IMR-90 (cell line): ENCODE data around the gene TRIP4. TPM values are rescaled to one million over a fixed set of nuclear protein-coding genes. Genes with fewer than 3 reads are reported as not detected.

Experiments
- ATAC-seq: fragments of 200-7000 bp; cut with Tn5 transposase; 2 replicates; pipeline ENCODE4 v1.9.1; 2020; ENCODE audit warnings: low read depth, mild to moderate bottlenecking, moderate library complexity
- BruUV-seq: library from RNA; stranded (reverse); fragments of 400-500 nt; replicated peaks from 2 replicates; lab custom pipeline; 2021; lab: Mats Ljungman, UMichigan
- CTCF ChIA-PET: fragments of 300-600 bp; formaldehyde crosslinking; extraction: SDS; loops from one replicate; lab custom pipeline; 2021; ENCODE audit warnings: antibody characterized with exemption; lab: Yijun Ruan, JAX
- POLR2A ChIA-PET: fragments of 300-600 bp; sonication (Branson Sonifier 250); formaldehyde crosslinking; loops from one replicate; lab custom pipeline; 2022; ENCODE audit warnings: antibody characterized with exemption; ENCODE audit not compliant: unreplicated experiment; lab: Charles Lee
- DNase-seq: peaks from one replicate; pipeline ENCODE4 v3.0.0; 2013
- H2AFZ ChIP-seq: replicated peaks from 2 replicates; pipeline ENCODE3; 2013; ENCODE audit warnings: low read length, mild to moderate bottlenecking; ENCODE audit not compliant: poor library complexity
- H2AK5ac ChIP-seq: 2 replicates; pipeline ENCODE4 v1.6.1; 2013; ENCODE audit warnings: low read depth, low read length, inconsistent platforms
- H2AK9ac ChIP-seq: replicated peaks from 2 replicates; pipeline ENCODE3; 2013; ENCODE audit warnings: mild to moderate bottlenecking, low read depth, low read length, moderate library complexity; ENCODE audit not compliant: poor library complexity
- H2BK120ac ChIP-seq: 2 replicates; pipeline ENCODE4 v1.6.1; 2013; ENCODE audit warnings: low read depth, low read length, inconsistent platforms
- H2BK15ac ChIP-seq: 3 replicates; pipeline ENCODE4 v1.6.1; 2013; ENCODE audit warnings: low read depth, low read length, inconsistent platforms
- H2BK20ac ChIP-seq: 2 replicates; pipeline ENCODE4 v1.6.1; 2013; ENCODE audit warnings: low read depth, mild to moderate bottlenecking, inconsistent platforms, low read length, moderate library complexity
- H2BK5ac ChIP-seq: 2 replicates; pipeline ENCODE4 v1.6.1; 2013; ENCODE audit warnings: mild to moderate bottlenecking, low read depth, low read length, inconsistent platforms; ENCODE audit not compliant: poor library complexity, severe bottlenecking
- H3K14ac ChIP-seq: replicated peaks from 2 replicates; pipeline ENCODE4 v1.6.1; 2013; ENCODE audit warnings: low read depth, low read length, inconsistent platforms
- H3K18ac ChIP-seq: 2 replicates; pipeline ENCODE4 v1.6.1; 2013; ENCODE audit warnings: low read depth, low read length, control low read depth
- H3K23ac ChIP-seq: 2 replicates; pipeline ENCODE4 v1.6.1; 2013; ENCODE audit warnings: low read depth, low read length, inconsistent platforms
- H3K27ac ChIP-seq: 2 replicates; pipeline ENCODE4 v1.5.1; 2013; ENCODE audit warnings: mild to moderate bottlenecking, control low read depth, low read length; ENCODE audit not compliant: insufficient read depth
- H3K27me3 ChIP-seq: 2 replicates; pipeline ENCODE4 v1.6.1; 2013; ENCODE audit warnings: low read length; ENCODE audit not compliant: control insufficient read depth, insufficient read depth
- H3K36me3 ChIP-seq: 2 replicates; pipeline ENCODE4 v1.6.1; 2013; ENCODE audit warnings: low read length, mixed read lengths; ENCODE audit not compliant: control insufficient read depth, insufficient read depth
- H3K4ac ChIP-seq: 2 replicates; pipeline ENCODE4 v1.6.1; 2013; ENCODE audit warnings: low read depth, low read length, inconsistent platforms
- H3K4me1 ChIP-seq: 2 replicates; pipeline ENCODE4 v1.6.1; 2013; ENCODE audit warnings: low read length, mixed read lengths; ENCODE audit not compliant: control insufficient read depth, insufficient read depth
- H3K4me2 ChIP-seq: 2 replicates; pipeline ENCODE4 v1.6.1; 2013; ENCODE audit warnings: low read depth, mild to moderate bottlenecking, control low read depth, low read length, moderate library complexity
- H3K4me3 ChIP-seq: 2 replicates; pipeline ENCODE4 v1.5.1; 2013; ENCODE audit warnings: low read depth, mild to moderate bottlenecking, control low read depth, low read length, moderate library complexity; ENCODE audit not compliant: insufficient read depth
- H3K56ac ChIP-seq: 2 replicates; pipeline ENCODE4 v1.6.1; 2013; ENCODE audit warnings: low read length, inconsistent platforms; ENCODE audit not compliant: insufficient read depth; ENCODE audit errors: extremely low read depth
- H3K79me1 ChIP-seq, 2 experiments: 2 replicates each; pipeline ENCODE4 v1.6.1; 2013; ENCODE audit warnings: low read length in 2 of 2, inconsistent platforms in 1 of 2, low read depth in 1 of 2
- H3K9ac ChIP-seq: 2 replicates; pipeline ENCODE4 v1.6.1; 2013; ENCODE audit warnings: low read depth, low read length, control low read depth
- H3K9me1 ChIP-seq: 2 replicates; pipeline ENCODE4 v1.6.1; 2013; ENCODE audit warnings: low read length, inconsistent platforms; ENCODE audit not compliant: insufficient read depth
- H3K9me3 ChIP-seq: 2 replicates; pipeline ENCODE4 v1.6.1; 2013; ENCODE audit warnings: low read length; ENCODE audit not compliant: control insufficient read depth, insufficient read depth
- H4K20me1 ChIP-seq: 2 replicates; pipeline ENCODE4 v1.6.1; 2013; ENCODE audit warnings: low read length, inconsistent platforms; ENCODE audit not compliant: insufficient read depth
- H4K5ac ChIP-seq: 2 replicates; pipeline ENCODE4 v1.6.1; 2013; ENCODE audit warnings: mild to moderate bottlenecking, low read depth, low read length, control low read depth
- H4K8ac ChIP-seq, 2 experiments: 2 replicates each; pipeline ENCODE4 v1.6.1; 2013; ENCODE audit warnings: low read depth in 2 of 2, low read length in 2 of 2, control low read depth in 1 of 2, inconsistent platforms in 1 of 2
- H4K91ac ChIP-seq: 2 replicates; pipeline ENCODE4 v1.6.1; 2013; ENCODE audit warnings: low read depth, low read length, inconsistent platforms; ENCODE audit not compliant: insufficient read depth
- BHLHE40 ChIP-seq: fragments of 150-350 bp; IDR thresholded peaks from 2 replicates; pipeline ENCODE4 v1.6.1; 2016; ENCODE audit warnings: mild to moderate bottlenecking, low read depth, low read length
- CEBPB ChIP-seq: IDR thresholded peaks from 2 replicates; pipeline ENCODE4 v1.6.1; 2012; ENCODE audit warnings: low read depth, low read length, improper control_type of control experiment
- CHD1 ChIP-seq: IDR thresholded peaks from 2 replicates; pipeline ENCODE4 v1.6.1; 2012; ENCODE audit warnings: low read depth, low read length, improper control_type of control experiment
- MXI1 ChIP-seq: IDR thresholded peaks from 2 replicates; pipeline ENCODE4 v1.6.1; 2012; ENCODE audit warnings: low read depth, mild to moderate bottlenecking, low read length, moderate library complexity, borderline replicate concordance
- POLR2A ChIP-seq: IDR thresholded peaks from 2 replicates; pipeline ENCODE4 v1.6.1; 2012; ENCODE audit warnings: mild to moderate bottlenecking, low read depth, low read length
- WGBS, 2 experiments: methylation state at CpG; one replicate each; pipeline versions ENCODE4 v1.1.5 to v1.1.7; 2013; ENCODE audit warnings: missing lambda C conversion rate in 2 of 2; ENCODE audit not compliant: insufficient read length in 1 of 2; ENCODE audit errors: extremely low coverage in 2 of 2; 5-methylcytosine and 5-hydroxymethylcytosine counted together
- dilution Hi-C: fragments of 300-500 bp; cut with HindIII; formaldehyde crosslinking; loops from one replicate; pipeline ENCODE4 v1.14.3; 2018; ENCODE audit warnings: low sequenced_read_pairs; ENCODE audit not compliant: unreplicated experiment
- in situ Hi-C: fragments of 300-500 bp; cut with MboI; formaldehyde crosslinking; loops from 3 replicates; pipeline ENCODE4 v1.14.3; 2019; ENCODE audit warnings: low sequenced_read_pairs, inconsistent platforms, mixed read lengths
- intact Hi-C: fragments of 100-400 bp; cut with micrococcal nuclease; formaldehyde crosslinking; loops from 2 replicates; pipeline ENCODE4 v1.10.0; 2022
- polyA plus RNA-seq, 3 experiments: library from polyadenylated mRNA; depleted of rRNA; stranded (reverse); fragments of >200 nt; gene quantifications; 2 replicates each; pipeline ENCODE4 v1.2.3, GENCODE V29; 2012; ENCODE audit warnings: low replicate concordance in 1 of 3
- total RNA-seq: library from RNA; depleted of rRNA; stranded (reverse); fragments of >200 nt; gene quantifications from 2 replicates; pipeline ENCODE4 v1.2.3, GENCODE V29; 2012
- TF ChIP-seq, protein P1 (sequence below): fragments of 150-350 bp; IDR thresholded peaks from 2 replicates; pipeline ENCODE4 v1.6.1; 2016; ENCODE audit warnings: low read depth, mild to moderate bottlenecking, low read length, moderate library complexity, borderline replicate concordance
- TF ChIP-seq, protein P2 (sequence below): conservative IDR thresholded peaks from 2 replicates; pipeline ENCODE4 v1.5.1; 2012; ENCODE audit warnings: mild to moderate bottlenecking, low read depth, low read length, improper control_type of control experiment

TRIP4 gene
- total and polyA plus RNA-seq, 2 of the 4 experiments (the other 2 are of a cell fraction): 13.1 to 19.4 TPM

DNA sequence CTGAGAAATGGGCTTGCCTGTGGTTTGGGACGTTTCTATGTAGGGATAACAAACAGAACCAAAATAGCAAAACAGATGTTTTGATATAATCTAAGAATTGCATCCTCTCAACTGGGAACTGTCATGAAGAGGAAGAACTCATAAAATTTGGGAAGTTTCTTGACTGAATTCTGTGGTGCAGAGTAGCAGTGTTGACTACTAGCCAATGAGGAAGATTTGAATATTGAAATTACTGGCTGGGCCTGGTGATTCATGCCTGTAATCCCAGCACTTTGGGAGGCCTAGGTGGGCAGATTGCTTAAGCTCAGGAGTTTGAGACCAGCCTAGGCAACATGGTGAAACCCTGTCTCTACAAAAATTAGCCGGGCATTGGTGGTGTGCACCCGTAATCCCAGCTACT, 114.9 kb downstream of the TRIP4 start:
- Histone ChIP-seq H4K8ac (no peak overlapping the region), H3K4me1 (peaks cover 15% of the 10 kb centered on the region), H2AK5ac (no peak overlapping the region; the same call in 1 of the 2 replicates), H3K9ac (no peak overlapping the region), H3K23ac (no peak overlapping the region), H3K4me2 (peak overlapping the region; percentile 38), H3K9me3 (no peaks in the 10 kb centered on the region), H3K9me1 (peaks cover 28% of the 10 kb centered on the region), H3K36me3 (peaks cover 23% of the 10 kb centered on the region), H3K4me3 (no peak overlapping the region), H3K27ac (peak overlapping the region; percentile 36; the same call in 1 of the 2 replicates), H2AK9ac (no peak overlapping the region), H2BK15ac (no peak overlapping the region), H4K91ac (no peak overlapping the region), H3K4ac (peak overlapping the region; percentile 20; the same call in 1 of the 2 replicates), H2BK120ac (no peak overlapping the region), H3K79me1 (peaks cover 44 to 84% of the 10 kb centered on the region in 2 experiments), H2BK20ac (no peak overlapping the region), H3K14ac (0 out of 2 replicates have a peak overlapping the region, but pooled peaks have one; percentile 10), H3K27me3 (no peaks in the 10 kb centered on the region), H4K20me1 (peaks cover 53% of the 10 kb centered on the region), H2BK5ac (peak overlapping the region; percentile 46), H3K18ac (no peak overlapping the region), H4K5ac (no peak overlapping the region; the same call in 1 of the 2 replicates), H3K56ac (no peak overlapping the region), H2AFZ (no peak overlapping the region)
- 85% methylated on average over 2 of the region's 3 CpGs; no CpG with 5 or more reads in 1 of the 2 experiments for WGBS, 2 experiments
- dilution Hi-C loops: no loop called here
- in situ Hi-C loops: no loop called here
- TF ChIP-seq CHD1: no peak
- TF ChIP-seq POLR2A: no peak
- TF ChIP-seq BHLHE40: no peak
- TF ChIP-seq, protein P1, sequence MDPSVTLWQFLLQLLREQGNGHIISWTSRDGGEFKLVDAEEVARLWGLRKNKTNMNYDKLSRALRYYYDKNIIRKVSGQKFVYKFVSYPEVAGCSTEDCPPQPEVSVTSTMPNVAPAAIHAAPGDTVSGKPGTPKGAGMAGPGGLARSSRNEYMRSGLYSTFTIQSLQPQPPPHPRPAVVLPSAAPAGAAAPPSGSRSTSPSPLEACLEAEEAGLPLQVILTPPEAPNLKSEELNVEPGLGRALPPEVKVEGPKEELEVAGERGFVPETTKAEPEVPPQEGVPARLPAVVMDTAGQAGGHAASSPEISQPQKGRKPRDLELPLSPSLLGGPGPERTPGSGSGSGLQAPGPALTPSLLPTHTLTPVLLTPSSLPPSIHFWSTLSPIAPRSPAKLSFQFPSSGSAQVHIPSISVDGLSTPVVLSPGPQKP: no peak
- TF ChIP-seq, protein P2, sequence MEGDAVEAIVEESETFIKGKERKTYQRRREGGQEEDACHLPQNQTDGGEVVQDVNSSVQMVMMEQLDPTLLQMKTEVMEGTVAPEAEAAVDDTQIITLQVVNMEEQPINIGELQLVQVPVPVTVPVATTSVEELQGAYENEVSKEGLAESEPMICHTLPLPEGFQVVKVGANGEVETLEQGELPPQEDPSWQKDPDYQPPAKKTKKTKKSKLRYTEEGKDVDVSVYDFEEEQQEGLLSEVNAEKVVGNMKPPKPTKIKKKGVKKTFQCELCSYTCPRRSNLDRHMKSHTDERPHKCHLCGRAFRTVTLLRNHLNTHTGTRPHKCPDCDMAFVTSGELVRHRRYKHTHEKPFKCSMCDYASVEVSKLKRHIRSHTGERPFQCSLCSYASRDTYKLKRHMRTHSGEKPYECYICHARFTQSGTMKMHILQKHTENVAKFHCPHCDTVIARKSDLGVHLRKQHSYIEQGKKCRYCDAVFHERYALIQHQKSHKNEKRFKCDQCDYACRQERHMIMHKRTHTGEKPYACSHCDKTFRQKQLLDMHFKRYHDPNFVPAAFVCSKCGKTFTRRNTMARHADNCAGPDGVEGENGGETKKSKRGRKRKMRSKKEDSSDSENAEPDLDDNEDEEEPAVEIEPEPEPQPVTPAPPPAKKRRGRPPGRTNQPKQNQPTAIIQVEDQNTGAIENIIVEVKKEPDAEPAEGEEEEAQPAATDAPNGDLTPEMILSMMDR: no peak
- no peak for TF ChIP-seq MXI1
- TF ChIP-seq CEBPB: peak; percentile 46; the same call in 1 of the 2 replicates
- DNase-seq: peak; percentile 28
- no peak for ATAC-seq
- intact Hi-C loops: no loop called here
- POLR2A ChIA-PET: no interaction called here
- CTCF ChIA-PET: interaction anchor here (0.8 kb wide), 1 partner anchor 12 kb away, joined by 4 read pairs; no protein-coding TSS in a partner anchor
- BruUV-seq: no TSS peak
